DMS79 (cell line): Measurements from ENCODE around the gene PLCB4.

Experiments used
- DNase-seq: peaks from one replicate; lab custom pipeline; 2025; lab: John Stamatoyannopoulos, UW

The PLCB4 gene

GRCh38 chr20:9061434-9061833, 7.5 kb upstream of the PLCB4 start:
- no peak for DNase-seq

DNA sequence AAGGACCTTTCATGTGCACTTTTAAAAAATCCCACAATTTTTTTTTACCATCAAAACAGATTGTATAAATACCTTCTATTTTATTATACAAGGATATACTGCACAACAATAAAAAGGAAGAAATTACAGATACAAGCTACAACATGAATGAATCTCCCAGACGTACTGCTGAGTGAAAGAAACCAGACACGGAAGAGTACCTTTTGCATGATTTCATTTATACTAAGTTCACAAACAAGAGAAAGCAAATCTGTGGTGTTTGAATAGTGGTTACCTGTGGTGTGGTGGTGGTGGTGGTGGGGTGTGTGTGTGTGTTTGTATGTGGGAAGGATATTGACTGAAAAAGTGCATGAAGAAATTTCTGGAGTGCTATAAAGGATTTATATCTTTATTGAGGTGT, 6.8 kb upstream of the PLCB4 start:
- no peak for DNase-seq

GRCh38 chr20:9066191-9066590, 2.7 kb upstream of the PLCB4 start:
- no peak for DNase-seq

- DNase-seq = no peak
Measured at GRCh38 chr20:9068233-9068801, 570 bp upstream of the PLCB4 start.

DNA sequence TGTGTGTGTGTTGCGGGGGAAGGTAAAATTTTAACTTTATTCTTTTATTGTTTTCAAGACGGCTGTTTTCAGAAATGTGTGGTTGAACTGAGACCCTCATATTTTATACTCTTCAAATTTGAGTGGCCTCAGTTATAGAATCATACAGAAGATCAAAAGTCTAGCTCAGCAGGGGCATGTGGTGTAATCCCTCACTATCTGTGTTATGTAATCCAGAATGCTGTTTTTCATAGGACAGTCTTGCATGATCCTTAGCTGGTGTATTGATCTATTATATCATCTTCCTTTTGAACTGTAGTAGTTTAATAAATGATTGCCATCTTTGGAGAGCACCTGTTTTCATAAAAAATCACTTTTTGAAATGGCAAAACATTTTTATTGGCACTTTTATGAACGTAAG, 1.4 kb downstream of the PLCB4 start:
- DNase-seq = no peak

GRCh38 chr20:9071976-9072726, 3.3 kb downstream of the PLCB4 start:
- DNase-seq = no peak

DNA sequence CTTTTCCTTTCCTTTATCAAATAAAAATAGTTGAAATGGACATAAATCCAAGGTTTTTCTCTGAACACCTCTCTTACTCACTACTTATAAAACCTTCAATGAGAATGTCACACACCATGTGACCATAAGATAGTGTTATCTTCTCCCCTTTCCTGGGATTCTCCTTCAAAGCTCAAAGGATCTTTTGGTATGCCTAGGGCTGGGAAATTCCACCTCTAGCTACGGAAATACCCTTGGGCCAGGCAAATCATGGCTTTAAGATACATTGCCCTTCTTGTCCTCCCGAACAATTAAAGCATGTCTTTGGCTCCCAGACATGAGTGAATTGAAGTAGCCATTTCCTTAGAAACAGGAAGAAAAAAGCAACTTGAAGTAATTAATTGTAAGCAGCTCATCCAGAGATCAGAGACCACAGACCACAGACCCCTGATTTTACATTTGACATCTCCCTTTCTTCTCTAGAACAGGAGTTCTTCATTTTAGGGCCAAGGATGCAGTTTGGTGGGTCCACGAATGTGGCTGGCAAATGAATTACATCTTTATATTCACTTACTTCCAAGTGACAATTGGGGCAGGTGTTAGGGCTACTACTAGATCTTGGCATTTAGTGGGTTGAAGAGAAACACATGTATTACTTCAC, 4.1 kb downstream of the PLCB4 start:
- no peak for DNase-seq

- DNase-seq = no peak
Measured at GRCh38 chr20:9075264-9076095, 6.6 kb downstream of the PLCB4 start.

GRCh38 chr20:9076440-9076839, 7.6 kb downstream of the PLCB4 start:
- DNase-seq = no peak

- DNase-seq = no peak
Measured at GRCh38 chr20:9078826-9079731, 10.2 kb downstream of the PLCB4 start.

DNA sequence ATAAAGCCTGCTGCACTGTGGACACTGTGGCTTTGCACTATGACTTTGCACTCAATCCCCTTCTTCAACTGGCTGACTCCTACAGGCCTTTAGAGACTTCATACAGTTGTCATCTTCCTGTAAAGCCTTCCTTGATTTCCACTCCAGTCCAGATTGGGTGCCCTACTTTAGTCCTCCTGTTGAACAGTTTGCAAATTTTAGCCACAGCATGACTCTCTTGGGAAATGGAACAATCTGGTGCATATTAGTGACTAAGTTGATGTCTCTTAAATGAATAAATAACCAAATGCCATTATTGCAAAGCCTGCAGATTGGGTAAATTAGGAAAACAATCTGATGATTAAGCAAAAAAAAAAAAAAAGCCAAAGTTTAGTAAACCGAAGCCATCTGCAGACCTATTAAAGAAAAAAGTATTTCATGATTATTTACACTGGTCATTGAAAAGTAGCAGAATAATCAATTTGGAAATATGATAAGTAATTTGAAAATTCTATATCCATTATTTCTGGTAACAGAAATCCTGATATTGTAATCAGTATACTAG, 12.6 kb downstream of the PLCB4 start:
- no peak for DNase-seq

DNA sequence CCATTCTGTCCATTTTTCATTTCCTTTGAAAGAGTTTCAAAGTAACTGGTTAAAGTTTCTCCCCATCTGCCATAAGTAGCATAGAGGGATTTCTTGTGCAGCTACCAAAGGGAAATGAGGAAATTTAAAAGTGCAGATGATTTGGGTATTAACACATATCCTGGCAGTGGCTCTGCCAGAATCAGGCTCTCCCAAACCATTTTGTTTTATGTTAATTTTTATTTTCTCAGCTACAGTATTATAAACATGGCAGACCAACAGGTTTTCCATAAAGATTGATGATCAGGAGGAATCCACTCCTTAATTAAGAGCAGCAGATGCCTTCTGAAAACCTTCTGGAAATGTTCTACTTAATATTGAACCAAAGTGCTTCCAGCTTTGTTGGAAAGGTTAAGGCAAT, 13.9 kb downstream of the PLCB4 start:
- no peak for DNase-seq

GRCh38 chr20:9087531-9088217, 18.8 kb downstream of the PLCB4 start:
- no peak for DNase-seq

GRCh38 chr20:9088556-9088955, 19.7 kb downstream of the PLCB4 start:
- DNase-seq = no peak

- DNase-seq = no peak
Measured at GRCh38 chr20:9092113-9092512, 23.2 kb downstream of the PLCB4 start.

DNA sequence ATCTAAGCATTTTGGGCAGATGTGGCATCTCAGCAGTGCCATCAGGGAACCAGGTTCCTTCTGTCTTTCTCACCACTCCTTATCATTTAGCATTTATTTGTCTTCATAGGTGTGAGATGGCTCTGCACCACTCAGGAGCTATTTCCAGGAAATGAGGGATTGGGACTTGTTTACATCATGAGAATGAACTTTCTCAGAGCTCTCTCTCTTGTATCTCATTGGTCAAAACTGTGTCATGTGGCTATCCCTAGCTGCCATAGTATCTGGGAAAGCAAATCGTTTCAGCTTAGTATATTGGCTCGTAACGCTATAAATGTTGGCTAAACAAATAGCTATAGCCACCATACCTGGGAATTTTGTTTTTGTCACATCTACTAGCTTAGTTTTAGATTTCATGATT, 23.8 kb downstream of the PLCB4 start:
- no peak for DNase-seq

DNA sequence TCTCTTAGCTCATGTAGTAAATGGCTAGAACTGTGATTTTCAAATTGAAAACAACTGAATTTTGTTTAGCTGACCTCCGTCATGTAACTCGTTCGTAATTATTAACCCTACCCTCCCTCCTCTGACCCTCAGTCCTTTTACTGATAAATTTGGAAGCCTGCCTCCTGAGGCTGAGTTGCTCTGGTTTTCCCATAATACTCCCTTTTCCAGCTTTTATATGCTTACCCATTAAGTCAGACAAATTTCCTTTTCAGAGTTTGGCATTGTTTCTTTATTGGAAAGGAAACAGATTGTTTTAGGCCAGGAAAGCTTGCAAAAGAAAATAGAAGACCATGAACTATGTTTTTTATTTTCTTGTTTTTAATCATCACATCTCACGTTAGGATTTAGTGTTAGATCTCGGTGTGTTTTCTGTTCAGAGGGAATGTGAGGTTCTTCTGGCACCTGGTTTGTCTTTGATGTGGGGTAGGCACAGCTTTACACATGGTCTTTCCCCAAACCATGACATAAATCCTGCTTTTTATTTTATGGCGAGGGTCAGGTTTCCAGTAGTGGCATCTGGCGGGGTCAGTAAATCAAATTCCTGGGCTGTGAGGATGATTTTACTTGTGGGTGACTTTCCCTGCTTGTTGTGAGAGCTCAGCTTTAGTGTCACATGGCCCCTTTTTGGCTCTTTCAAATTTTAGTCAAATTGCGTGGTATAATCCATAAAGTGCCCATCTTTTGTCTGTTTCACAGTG, 24.5 kb downstream of the PLCB4 start:
- no peak for DNase-seq

DNA sequence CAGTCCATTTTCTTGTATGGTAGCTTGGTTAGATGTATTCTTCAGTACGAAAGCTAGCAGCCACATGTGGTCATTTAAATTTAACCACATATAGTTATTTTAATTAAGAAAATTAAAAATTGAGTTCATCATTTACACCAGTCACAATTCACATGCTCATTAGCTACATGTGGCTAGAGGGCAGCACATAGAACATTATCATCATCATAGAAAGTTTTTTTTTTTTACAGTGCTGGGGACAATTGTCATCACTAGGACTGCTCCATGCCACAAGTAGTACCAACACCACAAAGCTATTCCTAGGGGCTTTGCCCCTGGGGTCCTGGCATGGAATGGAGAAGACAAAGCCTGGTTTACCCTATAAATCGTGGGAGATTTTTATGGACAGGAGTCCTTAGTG, 30.5 kb downstream of the PLCB4 start:
- no peak for DNase-seq

- DNase-seq = no peak
Measured at GRCh38 chr20:9100691-9101090, 31.8 kb downstream of the PLCB4 start.

DNA sequence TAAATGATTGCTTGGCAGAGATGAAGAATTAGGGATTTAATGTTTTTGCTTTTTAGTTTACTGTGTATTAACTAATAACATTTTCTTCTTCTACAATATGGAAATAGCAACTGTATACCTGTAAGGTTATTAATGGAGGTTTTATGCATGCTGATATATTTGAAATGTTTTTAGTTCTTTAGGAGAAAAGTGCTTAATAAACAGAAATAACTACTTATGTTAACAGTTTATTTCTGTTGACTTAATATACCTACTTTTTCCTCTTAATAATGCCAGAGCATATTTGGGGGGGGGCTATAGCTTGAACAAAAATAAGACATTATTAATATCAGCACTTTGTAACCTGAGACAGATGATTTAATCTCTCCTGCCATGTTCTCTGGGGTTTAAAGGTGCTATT, 33.6 kb downstream of the PLCB4 start:
- DNase-seq = no peak
